Measurements from ENCODE around the gene PRDM16.

The PRDM16 gene

DNA sequence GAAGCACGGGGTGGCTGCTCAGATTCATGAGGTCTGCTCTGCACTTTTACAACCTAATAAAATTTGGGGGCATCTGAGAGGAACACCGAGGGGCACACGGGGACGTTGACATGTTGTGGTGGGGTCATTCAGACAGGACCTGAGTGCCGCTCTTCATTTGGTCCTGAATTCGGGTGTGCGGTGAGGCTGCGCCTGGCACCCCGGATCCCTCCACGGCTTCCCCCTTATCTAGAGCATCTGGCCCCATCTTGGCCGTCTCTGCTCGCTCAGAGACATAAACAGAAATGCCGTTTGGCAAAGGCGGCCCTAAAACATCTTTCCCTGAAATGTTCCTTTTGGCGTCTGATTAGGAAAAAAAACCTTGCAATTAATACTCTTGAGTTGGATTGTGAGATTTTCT is 157.2 kb downstream of the PRDM16 start:
- Histone ChIP-seq H3K9me3 (ENCODE audit: severe bottlenecking) (no peaks in the 10 kb centered on the region), H3K4me3 (ENCODE audit: low read depth, low read length) (no peak overlapping the region), H3K36me3 (no peaks in the 10 kb centered on the region), H3K27me3 (ENCODE audit: insufficient read depth, low read depth, severe bottlenecking) (no peaks in the 10 kb centered on the region), H3K27ac (no peak overlapping the region)
- no peak for DNase-seq
- TF ChIP-seq, protein P1, sequence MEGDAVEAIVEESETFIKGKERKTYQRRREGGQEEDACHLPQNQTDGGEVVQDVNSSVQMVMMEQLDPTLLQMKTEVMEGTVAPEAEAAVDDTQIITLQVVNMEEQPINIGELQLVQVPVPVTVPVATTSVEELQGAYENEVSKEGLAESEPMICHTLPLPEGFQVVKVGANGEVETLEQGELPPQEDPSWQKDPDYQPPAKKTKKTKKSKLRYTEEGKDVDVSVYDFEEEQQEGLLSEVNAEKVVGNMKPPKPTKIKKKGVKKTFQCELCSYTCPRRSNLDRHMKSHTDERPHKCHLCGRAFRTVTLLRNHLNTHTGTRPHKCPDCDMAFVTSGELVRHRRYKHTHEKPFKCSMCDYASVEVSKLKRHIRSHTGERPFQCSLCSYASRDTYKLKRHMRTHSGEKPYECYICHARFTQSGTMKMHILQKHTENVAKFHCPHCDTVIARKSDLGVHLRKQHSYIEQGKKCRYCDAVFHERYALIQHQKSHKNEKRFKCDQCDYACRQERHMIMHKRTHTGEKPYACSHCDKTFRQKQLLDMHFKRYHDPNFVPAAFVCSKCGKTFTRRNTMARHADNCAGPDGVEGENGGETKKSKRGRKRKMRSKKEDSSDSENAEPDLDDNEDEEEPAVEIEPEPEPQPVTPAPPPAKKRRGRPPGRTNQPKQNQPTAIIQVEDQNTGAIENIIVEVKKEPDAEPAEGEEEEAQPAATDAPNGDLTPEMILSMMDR (IDR thresholded peaks at IDR 0.05; ENCODE audit: low read depth, low read length) = no peak

DNA sequence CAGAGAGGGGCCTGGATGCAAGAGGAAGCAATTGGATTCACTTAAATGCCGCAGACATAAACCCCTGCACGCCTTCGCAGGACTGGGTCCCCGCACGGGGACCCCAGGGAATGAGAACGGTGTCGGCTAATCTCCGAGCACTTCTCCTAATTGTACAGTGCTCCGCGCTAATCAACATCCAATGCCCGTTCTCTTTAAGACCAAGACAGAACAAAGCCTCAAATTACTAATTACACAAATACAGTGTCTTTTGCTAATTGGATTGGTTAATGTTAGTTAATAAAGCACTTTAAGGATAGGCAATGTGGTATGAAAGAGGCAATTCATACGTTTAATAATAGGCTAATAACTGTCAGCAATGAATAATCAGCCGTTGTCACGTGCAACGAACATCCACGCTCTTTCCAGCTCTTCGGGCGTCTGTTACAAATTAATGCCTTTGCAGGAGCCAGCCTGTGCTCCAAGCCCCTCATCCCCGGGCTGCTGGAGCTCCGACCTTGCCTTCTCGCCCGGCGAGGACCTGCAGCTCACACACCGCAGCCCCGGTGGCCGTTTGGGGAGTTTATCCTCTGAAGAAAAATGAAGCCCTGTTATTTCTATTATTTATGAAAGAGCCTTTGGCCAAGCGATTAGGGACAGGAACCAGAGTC is 157.8 kb downstream of the PRDM16 start:
- DNase-seq = no peak
- no peaks in the 10 kb centered on the region for H3K9me3 ChIP-seq (ENCODE audit: severe bottlenecking)
- H3K36me3 ChIP-seq = no peaks in the 10 kb centered on the region
- no peak overlapping the region for H3K27ac ChIP-seq
- H3K4me3 ChIP-seq (ENCODE audit: low read depth, low read length) = no peak overlapping the region
- H3K27me3 ChIP-seq (ENCODE audit: insufficient read depth, low read depth, severe bottlenecking) = no peaks in the 10 kb centered on the region
- TF ChIP-seq, protein P1 (IDR thresholded peaks at IDR 0.05; ENCODE audit: low read depth, low read length) = no peak

DNA sequence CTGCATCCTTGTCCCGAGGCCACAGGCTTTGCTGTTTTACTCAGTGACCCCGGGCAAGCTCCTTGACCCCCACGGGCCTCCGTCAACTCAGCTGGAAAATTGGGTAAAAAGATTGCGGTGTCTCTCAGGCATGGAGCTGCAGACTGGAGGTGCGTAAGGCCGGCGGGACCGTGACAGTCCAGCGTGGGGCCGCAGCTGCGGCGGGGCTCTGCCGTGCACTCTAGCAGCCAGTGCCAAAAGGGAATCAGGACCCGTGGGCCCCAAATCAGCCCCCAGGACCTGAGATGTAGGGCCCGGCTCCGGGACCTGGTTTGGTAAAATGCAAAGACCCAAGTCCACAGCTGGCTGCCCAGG is 158.3 kb downstream of the PRDM16 start:
- no peaks in the 10 kb centered on the region for H3K36me3 ChIP-seq
- H3K27me3 ChIP-seq (ENCODE audit: insufficient read depth, low read depth, severe bottlenecking) = no peaks in the 10 kb centered on the region
- TF ChIP-seq, protein P1 (IDR thresholded peaks at IDR 0.05; ENCODE audit: low read depth, low read length) = no peak
- no peak overlapping the region for H3K4me3 ChIP-seq (ENCODE audit: low read depth, low read length)
- no peak overlapping the region for H3K27ac ChIP-seq
- no peaks in the 10 kb centered on the region for H3K9me3 ChIP-seq (ENCODE audit: severe bottlenecking)
- DNase-seq = no peak

DNA sequence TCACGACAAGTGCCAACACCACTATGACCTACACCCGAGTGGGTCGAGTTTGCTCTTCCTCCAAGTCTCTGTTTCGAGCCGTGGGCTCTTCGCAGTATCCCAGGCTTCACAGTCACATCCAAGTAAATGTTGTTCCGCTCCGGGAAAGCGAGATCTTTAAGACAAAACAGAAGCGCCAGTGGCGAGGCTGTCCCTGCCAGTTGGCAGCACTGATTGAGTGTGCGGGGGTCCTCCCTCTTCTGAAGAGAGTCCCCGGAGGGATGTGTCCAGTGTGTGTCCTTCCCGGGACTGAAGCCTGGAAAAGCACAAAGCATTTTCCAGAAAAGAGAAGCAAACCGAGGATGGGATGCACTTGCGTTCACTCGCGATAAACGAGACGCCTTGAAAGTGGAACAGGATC is 158.9 kb downstream of the PRDM16 start:
- H3K27ac ChIP-seq = no peak overlapping the region
- DNase-seq = no peak
- H3K4me3 ChIP-seq (ENCODE audit: low read depth, low read length) = no peak overlapping the region
- no peaks in the 10 kb centered on the region for H3K27me3 ChIP-seq (ENCODE audit: insufficient read depth, low read depth, severe bottlenecking)
- no peaks in the 10 kb centered on the region for H3K36me3 ChIP-seq
- TF ChIP-seq, protein P1 (IDR thresholded peaks at IDR 0.05; ENCODE audit: low read depth, low read length) = no peak
- no peaks in the 10 kb centered on the region for H3K9me3 ChIP-seq (ENCODE audit: severe bottlenecking)

DNA sequence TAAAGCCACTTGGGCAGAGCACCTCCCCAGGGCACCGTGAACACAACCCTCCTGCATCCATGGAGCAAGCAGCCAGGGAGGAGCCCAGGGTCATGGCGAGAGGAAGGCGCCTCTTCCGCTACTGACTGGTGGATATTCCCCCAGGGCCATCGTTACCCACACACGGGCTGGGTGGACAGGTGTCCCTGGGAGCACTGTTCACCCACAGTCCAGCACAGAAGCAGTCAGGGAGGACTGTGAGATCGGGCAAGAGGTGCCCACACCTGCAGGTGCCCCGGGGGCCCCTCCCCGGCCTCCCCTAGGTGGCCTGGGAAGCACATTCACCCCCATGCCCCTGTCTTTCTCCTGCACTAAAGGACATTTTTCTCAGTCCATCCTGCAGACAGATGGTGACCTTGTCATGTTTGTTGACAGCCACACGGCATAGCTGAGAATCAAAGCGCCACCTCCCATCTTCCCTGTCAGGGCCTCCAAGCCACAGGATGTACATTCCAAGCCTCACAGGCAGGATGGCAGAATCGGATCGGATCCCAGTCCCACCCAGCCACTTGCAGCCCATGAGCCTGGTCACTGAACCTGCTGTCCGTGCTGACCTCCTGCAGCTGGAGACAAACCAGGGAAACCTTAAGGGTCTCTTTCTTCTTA is 160.2 kb downstream of the PRDM16 start:
- H3K9me3 ChIP-seq (ENCODE audit: severe bottlenecking) = no peaks in the 10 kb centered on the region
- H3K27me3 ChIP-seq (ENCODE audit: insufficient read depth, low read depth, severe bottlenecking) = no peaks in the 10 kb centered on the region
- TF ChIP-seq, protein P1 (IDR thresholded peaks at IDR 0.05; ENCODE audit: low read depth, low read length) = no peak
- H3K36me3 ChIP-seq = no peaks in the 10 kb centered on the region
- no peak for DNase-seq
- H3K27ac ChIP-seq = no peak overlapping the region
- H3K4me3 ChIP-seq (ENCODE audit: low read depth, low read length) = no peak overlapping the region

DNA sequence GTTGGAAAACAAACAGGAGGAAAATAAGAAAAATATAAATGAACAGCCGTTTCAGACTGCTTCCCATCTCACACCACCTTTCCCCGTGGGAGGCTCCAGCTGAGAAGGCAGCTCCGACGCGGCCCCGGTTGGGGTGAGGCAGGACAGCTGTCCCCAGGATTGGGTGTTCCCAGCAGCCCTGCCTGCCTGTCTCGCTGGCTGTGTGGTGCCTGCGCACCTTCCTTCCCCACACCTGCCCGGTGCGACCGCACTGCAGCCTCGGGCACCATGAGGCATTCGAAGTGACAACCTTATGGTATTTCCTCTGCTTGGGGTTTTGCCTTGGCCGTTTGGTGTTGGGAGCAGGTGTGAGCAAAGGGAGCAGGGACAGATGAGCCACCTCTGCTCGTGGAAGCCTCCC is 161.6 kb downstream of the PRDM16 start:
- no peaks in the 10 kb centered on the region for H3K36me3 ChIP-seq
- no peaks in the 10 kb centered on the region for H3K9me3 ChIP-seq (ENCODE audit: severe bottlenecking)
- no peaks in the 10 kb centered on the region for H3K27me3 ChIP-seq (ENCODE audit: insufficient read depth, low read depth, severe bottlenecking)
- H3K27ac ChIP-seq = no peak overlapping the region
- no peak for DNase-seq
- TF ChIP-seq, protein P1 (IDR thresholded peaks at IDR 0.05; ENCODE audit: low read depth, low read length) = no peak
- no peak overlapping the region for H3K4me3 ChIP-seq (ENCODE audit: low read depth, low read length)

Data from WERI-Rb-1 (cell line).